ENCODE data around the gene MIA2. TPM values are rescaled to one million over a fixed set of nuclear protein-coding genes. Genes with fewer than 3 reads are reported as not detected.
"Not testable (repeated sequence)": the region's sequence is repeated elsewhere in the genome, so short reads cannot be mapped to it uniquely, and the experiment has no call there.

Gene MIA2
- total RNA-seq, 1 experiment from 2014 or later: 21.4 TPM

DNA sequence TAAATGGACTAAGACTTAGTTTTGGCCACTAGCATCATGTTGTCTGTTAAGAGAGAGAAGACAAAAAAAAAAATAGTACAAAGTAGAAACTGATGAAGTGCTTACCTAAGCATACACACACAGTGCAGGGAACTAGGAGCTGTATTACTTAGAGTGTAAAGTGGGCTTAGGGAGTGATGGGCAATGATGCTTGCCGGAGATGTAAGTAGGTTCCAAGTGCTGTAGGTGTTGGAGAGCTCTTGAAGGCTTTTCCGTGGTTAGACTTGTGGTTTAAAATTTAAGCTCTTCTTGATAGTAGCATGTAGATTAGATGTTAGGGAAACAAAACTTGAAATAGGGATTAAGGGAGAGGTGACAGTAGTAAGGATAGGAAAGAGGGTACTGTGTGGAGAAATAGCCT is 34.7 kb downstream of the MIA2 start:
- DNase-seq (ENCODE audit: low read depth): peak; percentile 12

DNA sequence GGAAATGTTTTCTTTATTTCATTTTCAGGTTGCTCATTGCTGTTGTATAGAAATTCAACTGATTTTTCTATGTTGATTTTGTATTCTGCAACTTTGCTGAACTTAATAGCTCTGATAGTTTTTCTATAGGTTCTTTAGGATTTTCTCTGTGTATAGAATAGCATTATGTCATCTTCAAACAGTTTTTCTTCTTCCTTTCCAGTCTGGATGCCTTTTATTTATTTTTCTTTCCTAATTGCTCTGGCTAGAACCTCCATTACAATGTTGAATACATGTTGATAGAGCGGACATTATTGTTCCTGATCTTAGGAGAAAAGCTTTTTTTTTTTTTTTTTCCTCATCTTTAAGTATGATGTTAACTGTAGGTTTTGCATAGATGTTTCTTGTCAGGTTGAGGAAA is 39.2 kb downstream of the MIA2 start:
- no peak for DNase-seq (ENCODE audit: low read depth)

DNA sequence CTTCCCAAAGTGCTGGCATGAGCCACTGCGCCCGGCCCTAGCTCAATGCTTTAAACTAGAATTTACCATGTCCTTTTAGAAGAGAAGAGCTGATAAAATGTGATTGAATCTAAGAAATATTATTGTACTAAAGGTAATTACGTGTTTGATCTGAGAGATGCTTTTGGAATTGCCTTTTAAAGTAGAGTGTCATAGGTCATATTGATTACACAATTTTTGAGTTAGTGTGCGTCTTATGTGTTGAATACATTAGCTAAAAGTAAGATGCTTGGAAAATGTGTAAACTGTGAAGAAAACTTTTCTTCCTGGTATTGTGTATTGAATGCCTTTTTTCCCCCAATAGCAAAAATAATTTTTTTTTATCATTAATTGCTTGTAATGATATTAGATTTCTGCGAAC is 41.7 kb downstream of the MIA2 start:
- DNase-seq (ENCODE audit: low read depth): no peak

DNA sequence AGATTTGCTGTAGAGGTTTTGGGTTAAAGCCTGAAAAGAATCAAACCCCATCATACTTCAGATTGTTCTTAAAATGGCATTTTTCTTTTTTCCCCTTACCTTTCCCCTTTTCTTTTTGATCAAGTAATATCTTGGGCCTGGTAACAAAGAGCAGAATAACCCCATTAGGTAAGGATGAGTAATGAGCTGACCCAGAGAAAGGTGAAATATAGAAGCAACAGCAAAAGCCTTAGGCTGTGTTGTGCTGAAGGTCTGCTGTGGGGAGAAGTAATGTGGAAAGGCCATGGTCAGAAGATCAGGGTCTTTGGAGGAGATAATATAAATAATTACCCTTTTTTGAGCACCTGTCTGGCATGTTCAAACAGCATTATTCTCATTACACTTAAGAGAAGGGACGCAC is 42.3 kb downstream of the MIA2 start:
- DNase-seq (ENCODE audit: low read depth): no peak

DNA sequence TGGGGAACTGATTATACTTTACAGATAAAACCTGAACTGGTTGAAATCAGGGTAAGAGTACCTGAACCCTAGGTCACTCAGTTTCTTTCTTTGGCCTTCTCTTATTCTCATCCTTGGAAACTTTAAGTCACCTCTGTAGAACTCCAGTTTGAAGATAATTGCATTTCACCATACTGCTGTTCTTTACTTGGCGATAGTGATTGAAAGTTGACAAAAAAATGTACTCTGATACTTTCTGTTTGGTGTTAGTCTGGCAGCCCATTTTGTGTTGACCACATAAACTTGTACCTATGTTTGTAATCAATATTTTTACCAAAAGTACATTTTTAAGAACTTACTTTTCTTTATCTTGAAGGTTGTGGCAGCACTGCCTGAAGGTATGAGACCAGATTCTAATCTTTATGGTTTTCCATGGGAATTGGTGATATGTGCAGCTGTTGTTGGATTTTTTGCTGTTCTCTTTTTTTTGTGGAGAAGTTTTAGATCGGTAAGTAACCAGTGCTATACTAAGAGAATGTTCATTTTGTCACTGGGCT is 42.9 kb downstream of the MIA2 start:
- DNase-seq (ENCODE audit: low read depth): no peak

DNA sequence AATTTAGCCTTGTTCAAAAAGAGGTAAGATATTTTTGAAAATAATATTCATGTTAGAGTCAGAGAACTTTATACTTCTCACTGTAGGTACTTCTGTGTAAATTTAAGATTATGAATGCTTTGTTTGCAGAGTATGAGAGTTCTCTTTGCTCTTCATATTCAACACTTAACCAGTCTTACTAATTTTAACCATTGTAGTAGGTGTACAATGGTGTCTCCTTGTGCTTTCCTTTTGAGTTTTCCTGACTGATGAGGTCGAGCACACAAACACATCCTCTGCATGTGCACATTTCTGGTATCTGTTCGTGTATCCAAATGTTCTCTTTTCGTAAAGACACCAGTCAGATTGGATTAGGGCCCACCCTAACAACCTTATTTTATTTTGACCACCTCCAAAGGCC is 45.8 kb downstream of the MIA2 start:
- DNase-seq (ENCODE audit: low read depth): no peak

DNA sequence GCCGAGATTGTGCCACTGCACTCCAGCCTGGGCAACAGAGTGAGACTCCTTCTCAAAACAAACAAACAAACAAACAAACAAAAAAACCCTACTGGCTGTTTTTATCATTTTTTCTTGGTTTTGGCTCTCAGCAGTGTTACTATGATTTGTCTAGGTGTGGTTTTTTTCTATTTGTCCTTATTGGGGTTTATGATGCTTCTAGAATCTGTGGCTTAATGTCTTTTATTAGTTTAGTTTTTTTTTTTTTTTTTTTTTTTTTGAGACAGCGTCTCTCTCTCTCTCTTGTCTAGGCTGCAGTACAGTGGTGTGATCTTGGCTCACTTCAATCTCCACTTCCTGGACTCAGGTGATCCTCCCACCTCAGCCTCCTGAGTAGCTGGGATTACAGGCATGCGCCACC is 47.0 kb downstream of the MIA2 start:
- DNase-seq (ENCODE audit: low read depth): not testable (repeated sequence)

DNA sequence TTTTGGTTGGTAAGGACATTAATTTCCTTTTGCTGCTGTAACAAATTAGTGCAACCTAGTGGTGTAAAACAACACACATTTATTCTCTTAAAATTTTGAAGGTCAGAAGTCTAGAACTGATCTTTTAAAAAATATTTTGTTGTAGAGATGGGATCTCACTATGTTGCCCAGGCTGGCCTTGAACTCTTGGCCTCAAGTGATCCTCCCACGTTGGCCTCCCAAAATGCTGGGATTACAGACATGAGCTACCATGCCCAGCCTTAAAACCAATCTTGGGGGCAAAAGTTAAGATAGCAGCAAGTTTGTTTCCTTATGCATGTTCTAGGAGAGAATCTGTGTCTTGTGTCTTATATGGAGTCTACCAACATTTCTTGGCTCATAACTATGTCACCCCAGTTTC is 55.8 kb downstream of the MIA2 start:
- no peak for DNase-seq (ENCODE audit: low read depth)

DNA sequence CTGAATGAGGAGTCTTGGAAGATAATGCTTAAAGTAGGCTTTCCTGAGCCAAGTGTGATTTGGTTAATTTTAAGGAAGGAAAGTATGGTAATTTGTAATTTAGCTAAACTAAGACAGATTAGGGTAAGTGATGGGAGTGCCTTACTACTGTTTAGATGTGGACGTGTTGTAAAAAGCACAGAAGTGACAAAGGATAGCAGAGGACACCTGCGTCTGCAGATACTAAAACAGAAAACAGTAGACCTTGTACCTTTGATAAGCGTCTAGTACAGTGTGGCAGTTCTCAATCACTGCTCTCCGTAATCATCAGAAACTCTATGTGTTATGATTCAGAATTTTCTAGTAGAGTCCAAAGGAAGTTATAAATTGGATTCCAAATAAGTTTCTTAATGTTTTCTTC is 58.0 kb downstream of the MIA2 start:
- DNase-seq (ENCODE audit: low read depth): no peak

DNA sequence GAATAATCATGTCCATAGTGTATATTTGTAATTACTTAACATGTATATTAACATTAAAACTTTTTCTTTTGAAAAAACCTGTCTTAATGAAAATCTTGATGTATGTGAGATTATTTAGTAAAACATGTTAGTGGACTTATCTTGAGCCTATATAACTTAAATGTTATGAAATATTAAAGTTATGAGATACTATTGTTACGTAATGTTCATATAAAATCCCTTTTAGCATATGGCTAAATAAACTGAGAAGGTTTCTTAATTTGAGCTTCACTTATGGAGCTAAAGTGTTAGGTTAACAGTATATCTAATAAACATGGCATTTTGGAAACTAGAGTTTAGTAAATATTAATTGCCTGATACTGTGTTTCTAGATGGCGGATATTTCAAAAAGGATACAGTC is 59.9 kb downstream of the MIA2 start:
- no peak for DNase-seq (ENCODE audit: low read depth)

DNA sequence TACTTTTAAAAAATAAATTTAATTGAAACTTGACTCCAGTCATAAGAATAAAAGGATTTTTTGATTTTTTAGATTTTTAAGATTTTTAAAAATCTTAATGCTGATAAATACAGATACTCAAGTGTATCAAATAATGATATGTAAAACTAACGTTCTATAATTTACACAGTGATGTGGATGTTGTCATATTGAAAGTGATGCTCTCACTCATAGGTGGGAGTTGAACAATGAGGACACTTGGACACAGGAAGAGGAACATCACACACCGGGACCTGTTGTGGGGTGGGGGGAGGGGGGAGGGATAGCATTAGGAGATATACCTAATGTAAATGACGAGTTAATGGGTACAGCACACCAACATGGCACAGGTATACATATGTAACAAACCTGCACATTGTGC is 66.7 kb downstream of the MIA2 start:
- DNase-seq (ENCODE audit: low read depth): not testable (repeated sequence)

DNA sequence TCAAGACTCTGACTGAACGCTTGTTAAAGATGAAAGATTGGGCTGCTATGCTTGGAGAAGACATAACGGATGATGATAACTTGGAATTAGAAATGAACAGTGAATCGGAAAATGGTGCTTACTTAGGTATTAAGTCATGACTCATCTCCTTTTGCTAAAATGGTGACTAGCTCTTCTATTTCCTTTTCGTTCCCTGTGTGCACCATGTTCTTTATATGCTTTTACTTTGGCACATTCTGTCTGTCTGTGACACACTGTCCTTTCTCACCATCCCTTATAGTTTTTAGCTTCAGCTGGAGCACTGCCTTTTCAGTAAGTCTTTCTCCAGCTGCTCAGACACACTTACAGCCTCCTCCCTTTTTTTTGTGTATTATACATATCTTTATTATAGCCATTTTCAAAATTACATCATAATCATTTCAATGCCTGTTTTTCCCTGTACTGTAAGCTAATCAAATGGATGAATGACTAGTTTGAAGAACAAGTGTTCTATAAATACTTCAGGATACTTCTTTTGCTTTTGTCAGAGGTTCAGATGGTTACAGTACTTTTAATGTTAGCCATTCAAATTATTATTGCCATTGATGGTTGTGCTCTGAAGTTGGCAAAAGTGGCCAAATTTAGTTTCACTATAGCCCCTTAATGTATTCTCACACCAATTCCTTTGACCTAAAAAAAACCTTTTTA is 68.6 kb downstream of the MIA2 start:
- DNase-seq (ENCODE audit: low read depth): peak; percentile 3

DNA sequence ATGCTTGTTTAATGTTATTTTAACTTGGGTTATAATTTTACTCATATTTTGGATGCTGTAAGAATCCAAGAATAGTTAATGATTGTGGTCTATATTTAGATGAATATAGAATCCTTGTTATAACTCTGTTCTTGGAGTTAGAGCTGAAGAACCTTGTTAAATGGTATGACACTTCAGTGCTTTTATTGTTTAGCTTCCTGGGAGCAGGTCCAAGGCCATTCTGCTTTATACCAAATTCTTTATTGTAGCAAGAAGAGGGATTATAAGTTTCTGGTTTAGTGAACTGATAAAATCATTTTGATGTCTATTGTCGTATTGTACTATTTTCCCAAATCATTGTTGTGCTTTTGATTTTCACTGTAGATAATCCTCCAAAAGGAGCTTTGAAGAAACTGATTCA is 69.4 kb downstream of the MIA2 start:
- DNase-seq (ENCODE audit: low read depth): no peak

DNA sequence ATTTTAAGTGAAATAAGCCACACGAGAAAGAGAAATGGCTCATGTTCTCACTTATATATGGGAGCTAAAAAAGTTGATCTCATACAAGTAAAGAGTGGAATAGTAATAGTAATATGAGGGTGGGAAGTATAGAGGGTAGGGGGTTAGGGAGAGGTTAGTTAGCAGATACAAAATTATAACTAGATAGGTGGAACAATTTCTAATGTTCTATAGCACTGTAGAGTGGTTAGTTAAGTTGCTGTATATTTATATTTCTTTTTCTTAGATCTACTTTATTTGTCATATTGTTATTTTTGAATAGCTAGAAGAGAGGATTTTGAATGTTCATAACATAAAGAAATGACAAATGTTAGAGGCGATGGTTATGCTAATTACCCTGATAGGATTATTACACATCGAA is 74.1 kb downstream of the MIA2 start:
- no peak for DNase-seq (ENCODE audit: low read depth)

DNA sequence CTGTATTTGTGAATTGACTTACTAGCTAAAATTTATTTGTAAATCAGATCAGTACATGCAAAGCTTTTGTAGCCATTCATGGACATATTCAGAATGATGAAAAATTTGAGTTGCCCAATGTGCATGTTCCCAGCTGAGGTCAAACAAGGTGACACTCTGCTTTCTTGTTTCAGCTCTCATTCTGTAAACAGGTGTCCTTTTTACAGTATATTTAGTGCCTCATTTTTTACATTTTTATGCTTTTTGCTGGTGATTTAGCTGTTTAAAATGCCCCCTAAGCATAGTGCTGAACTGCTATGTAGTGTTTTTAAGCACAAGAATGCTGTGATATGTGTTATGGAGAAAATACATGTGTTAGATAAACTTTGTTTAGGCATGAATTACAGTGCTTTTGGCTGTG is 76.3 kb downstream of the MIA2 start:
- DNase-seq (ENCODE audit: low read depth): no peak

DNA sequence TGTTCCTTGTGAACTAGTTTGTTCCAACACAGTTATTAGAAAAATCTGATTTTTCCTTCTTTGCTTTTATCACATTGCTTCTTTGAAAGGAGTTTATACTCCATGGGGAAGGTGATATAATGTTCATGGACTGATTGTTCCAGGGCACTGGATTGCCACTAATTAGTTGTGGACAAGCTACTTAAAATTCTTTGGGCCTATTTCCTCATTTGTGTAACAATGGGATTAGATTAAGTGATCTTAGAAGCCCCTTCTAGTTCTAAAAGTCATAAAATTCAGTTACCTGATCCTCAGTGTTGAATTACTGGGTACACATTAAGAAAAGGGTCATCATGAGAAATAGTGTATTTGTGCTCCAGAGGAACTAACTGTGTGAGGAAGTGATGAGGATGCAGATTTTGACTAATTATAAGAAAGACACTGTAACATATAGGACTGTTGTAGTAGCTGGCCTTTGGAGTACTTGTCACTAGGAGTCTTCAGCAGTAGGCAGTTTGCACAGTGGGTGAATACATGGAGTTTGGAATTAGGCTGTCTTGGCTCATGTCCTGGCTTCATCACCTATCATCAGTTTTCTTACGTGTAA is 82.2 kb downstream of the MIA2 start:
- DNase-seq (ENCODE audit: low read depth): no peak

DNA sequence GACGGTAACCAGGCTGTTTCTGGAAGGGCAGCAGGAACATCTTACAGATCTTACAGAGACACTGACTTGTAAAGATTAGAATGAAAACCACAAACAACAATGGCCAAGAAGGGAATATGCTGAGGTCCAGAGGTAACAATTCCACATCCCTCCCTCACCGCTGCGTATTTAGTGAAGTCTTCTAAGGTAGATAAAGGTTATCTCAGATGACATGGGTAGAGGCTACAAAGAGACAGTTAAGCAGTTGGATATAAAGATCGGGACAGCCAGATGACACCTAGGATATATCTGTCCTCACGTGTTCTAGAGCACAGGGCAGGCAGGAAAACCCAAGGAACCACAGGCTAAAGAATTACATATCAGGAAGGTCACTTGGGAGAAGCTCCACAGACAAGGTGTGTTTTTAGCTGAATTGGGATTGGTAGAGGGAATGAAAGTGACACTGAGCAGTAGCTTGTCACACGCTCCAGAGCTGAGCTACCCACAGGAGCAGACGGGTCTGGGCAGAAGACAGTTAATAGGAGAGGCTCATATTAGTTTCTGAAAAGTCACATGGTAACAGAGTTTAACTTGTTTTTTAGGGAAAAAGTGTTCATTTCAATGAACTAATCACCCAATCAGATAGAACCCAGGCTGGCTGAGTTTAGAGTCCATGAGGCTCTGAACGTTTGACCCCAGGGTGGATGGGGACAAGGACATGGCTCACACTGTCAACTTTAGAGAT is 83.3 kb downstream of the MIA2 start:
- no peak for DNase-seq (ENCODE audit: low read depth)

DNA sequence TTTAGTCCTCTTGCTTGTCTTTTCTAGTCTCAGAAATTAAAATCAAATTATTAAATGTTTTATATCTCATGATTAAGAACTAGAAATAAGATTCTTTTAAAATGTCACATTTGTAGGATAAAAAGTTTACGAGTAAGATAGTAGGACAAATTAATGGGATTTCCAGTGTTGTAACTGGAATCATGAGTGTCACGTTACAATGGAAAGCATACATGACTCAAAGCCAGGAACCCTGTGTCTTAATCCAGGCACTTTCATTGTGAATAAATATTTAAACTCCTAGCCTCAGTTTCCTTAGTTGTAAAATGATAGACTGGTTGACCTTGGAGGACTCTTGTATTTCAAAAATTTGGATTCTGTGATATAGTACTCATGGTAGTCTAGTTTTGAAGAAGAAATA is 84.9 kb downstream of the MIA2 start:
- DNase-seq (ENCODE audit: low read depth): no peak

DNA sequence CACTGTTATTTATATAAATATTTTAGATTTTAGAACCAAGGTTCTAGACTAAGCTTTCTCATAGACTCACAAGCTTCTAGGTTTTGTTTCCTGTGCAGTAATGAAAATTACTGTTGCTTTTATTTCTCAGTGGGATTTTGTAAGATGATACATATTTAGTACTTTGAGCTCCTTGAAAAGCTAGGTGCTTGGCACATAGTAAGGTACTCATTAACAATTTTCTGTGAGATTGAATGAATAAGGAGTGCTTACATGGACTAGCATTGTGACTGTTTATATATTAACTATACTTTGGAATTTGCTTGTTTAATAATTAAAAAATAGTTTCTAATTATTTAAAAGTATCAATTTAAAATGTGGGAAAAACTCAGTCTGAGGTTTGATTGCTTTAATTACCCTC is 85.7 kb downstream of the MIA2 start:
- no peak for DNase-seq (ENCODE audit: low read depth)

DNA sequence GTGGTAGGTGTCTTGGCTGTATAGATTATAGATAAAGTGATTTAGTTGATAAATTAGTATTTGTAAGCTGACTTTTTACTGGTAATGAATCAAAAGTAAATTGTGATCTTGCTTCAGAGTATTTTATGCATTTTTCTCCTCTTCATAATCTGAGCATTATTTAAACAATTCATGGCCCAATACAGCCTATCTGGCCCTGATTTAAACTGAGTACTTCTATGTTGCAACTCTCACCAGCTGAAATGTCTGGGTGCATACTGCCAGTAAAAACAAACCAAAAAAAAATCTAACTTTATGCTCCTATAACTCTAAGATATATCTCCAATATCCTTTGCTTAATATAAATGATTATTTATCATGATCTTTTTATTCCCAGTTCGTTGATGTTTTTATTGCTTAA is 86.6 kb downstream of the MIA2 start:
- no peak for DNase-seq (ENCODE audit: low read depth)

DNA sequence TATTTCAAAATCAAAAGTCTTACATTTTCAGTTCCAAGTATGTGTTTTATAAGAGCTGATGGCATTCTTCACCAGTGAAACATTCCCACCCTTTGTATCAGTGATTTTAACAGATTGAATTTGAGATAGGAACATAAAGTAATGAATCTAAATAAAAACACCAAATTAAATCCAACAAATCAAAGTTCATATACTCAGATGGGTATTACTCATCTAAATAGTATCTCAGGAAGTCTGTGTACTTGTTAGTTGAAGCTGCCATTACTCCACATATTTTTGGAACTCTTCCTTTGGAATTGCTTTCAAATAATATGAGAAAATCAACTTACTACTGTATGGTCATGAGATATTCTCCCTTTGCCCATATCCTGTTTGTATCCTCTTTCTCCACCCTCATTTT is 89.1 kb downstream of the MIA2 start:
- no peak for DNase-seq (ENCODE audit: low read depth)

DNA sequence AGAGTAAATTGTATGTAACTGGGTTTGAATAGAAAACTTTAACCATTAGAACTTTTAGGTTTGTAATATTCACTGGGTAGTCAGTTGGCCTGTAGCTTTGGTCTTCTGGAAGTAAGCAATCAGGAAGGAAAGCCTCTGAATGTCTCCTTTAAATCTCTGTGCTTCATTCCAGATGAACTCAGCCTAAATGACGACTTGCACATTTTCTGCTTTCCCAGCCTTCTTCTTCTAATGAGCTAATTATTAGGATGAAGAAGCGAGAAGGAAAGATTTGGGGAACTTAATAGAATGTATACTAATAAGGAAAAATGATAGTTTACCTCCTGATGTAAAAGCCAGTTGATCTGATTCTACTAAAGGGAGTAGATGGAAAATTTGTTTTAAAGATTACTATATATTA is 90.4 kb downstream of the MIA2 start:
- DNase-seq (ENCODE audit: low read depth): no peak

DNA sequence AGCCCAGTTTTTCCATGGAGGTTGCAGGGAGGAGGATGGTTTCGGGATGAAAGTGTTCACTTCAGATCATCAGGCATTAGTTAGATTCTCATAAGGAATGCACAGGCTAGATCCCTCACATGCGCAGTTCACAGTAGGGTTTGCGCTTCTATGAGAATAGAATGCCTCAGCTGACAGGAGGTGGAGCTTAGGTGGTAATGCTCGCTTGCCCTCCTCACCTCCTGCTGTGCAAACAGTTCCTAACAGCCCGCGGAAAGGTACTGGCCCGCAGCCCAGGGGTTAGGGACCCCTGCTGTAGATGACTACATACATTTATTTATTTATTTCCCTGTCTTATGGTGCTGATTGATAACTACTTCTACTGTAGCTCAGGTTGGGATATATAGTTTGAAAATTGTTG is 105.3 kb downstream of the MIA2 start:
- no peak for DNase-seq (ENCODE audit: low read depth)

Data from RPMI7951 (cell line).